Body of pancreas (tissue), 4 donors: ENCODE results near the gene CFAP46. TPM values are rescaled to one million over a fixed set of nuclear protein-coding genes. Genes with fewer than 3 reads are reported as not detected.

Experiments used
- ATAC-seq: fragments of 150-250 bp; one replicate; pipeline ENCODE4 v1.9.1; 2016
- DNase-seq, 4 donors: peaks; one replicate each; pipeline ENCODE4 v3.0.0-alpha.2; 2019
- H3K27ac ChIP-seq, 4 donors: fragments of 200-600 bp; sonication (generic); 1 replicate in 3 of 4; 2 replicates in 1 of 4; pipeline versions ENCODE4 v1.5.1 to v1.6.1; 2016 to 2019; ENCODE audit warnings: mild to moderate bottlenecking in 1 of 4, mixed read lengths in 1 of 4, moderate library complexity in 1 of 4
- H3K27me3 ChIP-seq, 2 donors: fragments of 200-600 bp; sonication (generic); one replicate each; pipeline ENCODE4 v1.6.0; 2016; ENCODE audit warnings: mild to moderate bottlenecking in 1 of 2
- H3K36me3 ChIP-seq, 2 donors: fragments of 200-600 bp; sonication (generic); replicated peaks in 1 of 2; 2 replicates each; pipeline ENCODE4 v1.5.1; 2016; ENCODE audit warnings: low read depth in 2 of 2; ENCODE audit not compliant: insufficient read depth in 1 of 2
- H3K4me1 ChIP-seq: fragments of 200-600 bp; sonication (generic); one replicate; pipeline ENCODE4 v1.6.0; 2016
- H3K4me3 ChIP-seq, 2 donors: fragments of 200-600 bp; sonication (generic); 1 replicate in 1 of 2; 2 replicates in 1 of 2; pipeline ENCODE4 v1.5.1; 2016 to 2019
- H3K9me3 ChIP-seq, 3 donors: fragments of 200-600 bp; sonication (generic); 1 replicate in 2 of 3; 2 replicates in 1 of 3; pipeline ENCODE4 v1.5.1; 2016
- POLR2A ChIP-seq, 3 donors: fragments of 450-650 bp; IDR thresholded peaks; one replicate each; pipeline ENCODE4 v1.6.1; 2016; ENCODE audit warnings: antibody characterized with exemption in 3 of 3, mild to moderate bottlenecking in 2 of 3
- WGBS, 2 donors: methylation state at CpG; one replicate each; pipeline ENCODE4 v1.1.5; 2017; 5-methylcytosine and 5-hydroxymethylcytosine counted together
- intact Hi-C: fragments of 100-400 bp; cut with DNase I; formaldehyde crosslinking; loops from one replicate; pipeline ENCODE4 v1.15.1; 2023
- total RNA-seq, 2 donors: library from RNA; depleted of rRNA; stranded (reverse); fragments of >200 nt; gene quantifications; one replicate each; pipeline ENCODE4 v1.1.0, GENCODE V29; 2016
- TF ChIP-seq, protein P1 (sequence below), 7 experiments: fragments of 450-650 bp in 4 of 7; fragments of 200-600 bp in 3 of 7; sonication (generic) in 3 of 7; IDR thresholded peaks; one replicate each; pipeline ENCODE4 v1.5.1; 2016 to 2019; ENCODE audit warnings: antibody characterized with exemption in 7 of 7

CFAP46 gene
- total RNA-seq, 2 donors from 2014 or later, result 0.33 to 0.52 TPM

DNA sequence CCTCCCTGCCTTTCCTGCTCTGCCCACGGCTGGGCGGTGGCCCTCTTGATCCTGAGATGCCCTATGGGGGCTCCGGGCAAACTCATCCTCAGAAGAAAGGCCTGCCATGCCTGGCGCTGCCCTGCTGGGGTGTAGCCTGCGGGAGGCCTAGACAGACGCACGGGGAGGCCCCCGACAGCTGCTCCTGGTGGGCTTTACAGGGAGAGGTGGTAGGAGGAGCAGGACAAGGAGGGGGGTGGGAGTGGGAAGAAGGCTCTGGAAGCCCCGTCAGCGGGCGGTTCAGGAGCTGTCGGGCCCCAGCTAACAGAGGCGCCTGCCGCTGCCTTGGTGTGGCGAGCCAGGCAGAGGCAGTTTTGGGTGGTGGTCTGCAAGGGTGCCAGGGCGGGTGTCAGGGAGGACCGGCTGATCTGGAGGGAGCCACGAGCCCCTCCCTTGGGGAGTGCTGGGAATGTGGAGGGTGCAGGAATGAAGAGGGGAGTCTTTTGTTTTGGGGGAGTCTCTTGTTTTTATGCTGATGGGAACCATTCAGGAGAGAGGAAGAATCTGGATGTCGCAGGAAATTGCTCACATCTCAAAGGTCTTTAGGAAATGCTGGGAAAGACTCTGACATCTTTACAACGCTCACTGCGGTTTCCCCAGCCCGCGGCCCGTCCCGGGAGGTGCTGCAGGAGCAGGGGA is 63.5 kb downstream of the CFAP46 start:
- no peaks in the 10 kb centered on the region for H3K27me3 ChIP-seq
- no peak overlapping the region for H3K27ac ChIP-seq
- TF ChIP-seq, protein P1, sequence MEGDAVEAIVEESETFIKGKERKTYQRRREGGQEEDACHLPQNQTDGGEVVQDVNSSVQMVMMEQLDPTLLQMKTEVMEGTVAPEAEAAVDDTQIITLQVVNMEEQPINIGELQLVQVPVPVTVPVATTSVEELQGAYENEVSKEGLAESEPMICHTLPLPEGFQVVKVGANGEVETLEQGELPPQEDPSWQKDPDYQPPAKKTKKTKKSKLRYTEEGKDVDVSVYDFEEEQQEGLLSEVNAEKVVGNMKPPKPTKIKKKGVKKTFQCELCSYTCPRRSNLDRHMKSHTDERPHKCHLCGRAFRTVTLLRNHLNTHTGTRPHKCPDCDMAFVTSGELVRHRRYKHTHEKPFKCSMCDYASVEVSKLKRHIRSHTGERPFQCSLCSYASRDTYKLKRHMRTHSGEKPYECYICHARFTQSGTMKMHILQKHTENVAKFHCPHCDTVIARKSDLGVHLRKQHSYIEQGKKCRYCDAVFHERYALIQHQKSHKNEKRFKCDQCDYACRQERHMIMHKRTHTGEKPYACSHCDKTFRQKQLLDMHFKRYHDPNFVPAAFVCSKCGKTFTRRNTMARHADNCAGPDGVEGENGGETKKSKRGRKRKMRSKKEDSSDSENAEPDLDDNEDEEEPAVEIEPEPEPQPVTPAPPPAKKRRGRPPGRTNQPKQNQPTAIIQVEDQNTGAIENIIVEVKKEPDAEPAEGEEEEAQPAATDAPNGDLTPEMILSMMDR (IDR thresholded peaks at IDR 0.05), result no peak
- no peak for TF ChIP-seq POLR2A (IDR thresholded peaks at IDR 0.05)
- H3K36me3 ChIP-seq, result no peaks in the 10 kb centered on the region
- no peaks in the 10 kb centered on the region for H3K9me3 ChIP-seq
- intact Hi-C loops, result no loop called here
- DNase-seq (no peak), ATAC-seq (no peak)
- no peaks in the 10 kb centered on the region for H3K4me1 ChIP-seq
- no peak overlapping the region for H3K4me3 ChIP-seq
- 51 to 59% methylated on average over 17 to 25 of the region's 25 CpGs for WGBS, 2 donors

DNA sequence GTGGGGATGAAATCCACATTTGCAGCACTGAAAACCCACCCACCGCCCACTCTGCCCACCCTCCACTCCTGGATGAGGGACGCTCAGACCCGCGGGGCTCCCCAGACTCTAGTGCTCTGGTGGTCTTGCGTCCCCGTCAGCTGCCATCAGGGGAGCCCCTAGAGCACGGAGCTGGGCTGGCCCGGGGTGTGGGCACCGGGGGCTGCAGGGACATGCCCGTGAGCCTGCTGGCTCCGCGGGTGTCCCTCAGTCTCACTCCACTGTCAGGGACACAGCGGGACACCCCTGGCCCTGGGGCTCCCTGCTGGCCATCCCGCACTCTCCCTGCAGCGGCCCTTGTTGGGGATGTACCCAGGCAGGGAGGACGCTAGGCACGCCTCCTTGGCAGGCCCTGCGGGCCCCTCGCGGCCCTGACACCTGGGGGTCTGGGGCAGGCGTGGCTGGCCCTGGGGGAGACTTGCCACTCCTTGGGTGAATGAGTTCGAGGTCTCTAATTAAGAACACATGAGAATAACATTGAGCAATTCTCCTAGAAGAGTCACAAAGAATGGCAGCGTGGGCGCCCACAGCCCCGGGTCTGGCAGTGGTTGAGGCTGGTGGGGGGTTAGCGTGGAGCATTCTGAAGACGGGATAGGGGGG is 64.2 kb downstream of the CFAP46 start:
- Histone ChIP-seq H3K36me3 (no peaks in the 10 kb centered on the region), H3K4me1 (no peaks in the 10 kb centered on the region), H3K4me3 (no peak overlapping the region), H3K27me3 (no peaks in the 10 kb centered on the region), H3K27ac (no peak overlapping the region), H3K9me3 (no peaks in the 10 kb centered on the region)
- TF ChIP-seq, protein P1 (IDR thresholded peaks at IDR 0.05), result no peak
- TF ChIP-seq POLR2A (IDR thresholded peaks at IDR 0.05), result no peak
- WGBS, 2 donors, result 54 to 67% methylated on average over 6 to 22 of the region's 27 CpGs
- DNase-seq, result no peak
- intact Hi-C loops, result no loop called here
- no peak for ATAC-seq

DNA sequence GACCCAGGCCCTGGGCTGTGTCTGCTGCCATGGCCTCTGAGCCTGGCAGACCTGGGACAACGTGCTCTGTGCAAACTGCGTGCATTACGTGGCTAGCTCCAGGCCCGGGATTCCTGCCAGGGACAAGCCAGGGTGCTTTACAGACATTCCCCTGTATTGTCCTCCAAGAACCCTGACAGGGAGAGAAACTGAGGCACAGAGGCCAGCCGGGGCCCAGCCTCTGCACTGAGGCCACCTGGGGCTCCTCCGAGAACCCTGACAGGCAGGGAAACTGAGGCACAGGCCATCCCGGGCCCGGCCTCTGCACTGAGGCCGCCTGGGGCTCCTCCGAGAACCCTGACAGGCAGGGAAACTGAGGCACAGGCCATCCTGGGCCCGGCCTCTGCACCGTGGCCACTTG is 64.9 kb downstream of the CFAP46 start:
- H3K27ac ChIP-seq, result no peak overlapping the region
- no peak overlapping the region for H3K4me3 ChIP-seq
- H3K9me3 ChIP-seq, result no peaks in the 10 kb centered on the region
- TF ChIP-seq, protein P1 (IDR thresholded peaks at IDR 0.05), result no peak
- TF ChIP-seq POLR2A (IDR thresholded peaks at IDR 0.05), result no peak
- no peaks in the 10 kb centered on the region for H3K27me3 ChIP-seq
- no peak for DNase-seq
- ATAC-seq, result no peak
- 59 to 62% methylated on average over 10 to 12 of the region's 12 CpGs for WGBS, 2 donors
- H3K36me3 ChIP-seq, result no peaks in the 10 kb centered on the region
- intact Hi-C loops, result no loop called here
- no peaks in the 10 kb centered on the region for H3K4me1 ChIP-seq

DNA sequence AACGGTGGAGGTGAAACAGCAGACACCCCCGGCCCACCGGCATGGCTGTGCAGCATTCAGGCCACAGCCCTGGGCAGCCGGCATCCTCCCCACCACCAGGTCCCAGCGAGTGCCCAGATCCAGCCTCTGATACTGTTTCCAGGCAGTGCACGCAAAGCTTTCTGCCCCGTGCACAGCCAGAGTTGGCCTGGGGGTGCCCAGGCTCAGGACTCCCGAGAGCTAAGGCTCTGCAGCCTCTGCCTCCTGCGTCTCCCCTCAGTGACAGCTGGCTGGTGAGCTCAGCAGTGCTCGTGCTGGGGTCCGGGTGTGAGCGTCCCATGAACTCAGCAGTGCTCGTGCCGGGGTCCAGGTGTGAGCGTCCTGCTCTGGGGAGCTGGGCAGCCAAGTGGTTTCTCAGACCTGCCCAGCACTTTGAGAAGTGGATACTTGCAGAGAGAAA is 65.4 kb downstream of the CFAP46 start:
- ATAC-seq (no peak), DNase-seq (no peak)
- WGBS, 2 donors, result 71 to 89% methylated on average over 3 to 15 of the region's 15 CpGs
- H3K4me1 ChIP-seq, result no peaks in the 10 kb centered on the region
- intact Hi-C loops, result no loop called here
- no peaks in the 10 kb centered on the region for H3K27me3 ChIP-seq
- no peak overlapping the region for H3K4me3 ChIP-seq
- no peaks in the 10 kb centered on the region for H3K9me3 ChIP-seq
- TF ChIP-seq, protein P1 (IDR thresholded peaks at IDR 0.05), result no peak
- no peak for TF ChIP-seq POLR2A (IDR thresholded peaks at IDR 0.05)
- no peaks in the 10 kb centered on the region for H3K36me3 ChIP-seq
- H3K27ac ChIP-seq, result no peak overlapping the region
